OCI-LY7 (cell line): ENCODE results near the gene NFATC3. TPM values are rescaled to one million over a fixed set of nuclear protein-coding genes. Genes with fewer than 3 reads are reported as not detected.

Experiments
- BruUV-seq: library from RNA; stranded (reverse); fragments of 400-500 nt; replicated peaks from 2 replicates; lab custom pipeline; 2021; lab: Mats Ljungman, UMichigan
- CTCF ChIA-PET: fragments of 300-600 bp; sonication (Branson Sonifier 250); formaldehyde crosslinking; loops from one replicate; lab custom pipeline; 2022; ENCODE audit warnings: antibody characterized with exemption; ENCODE audit not compliant: unreplicated experiment; lab: Charles Lee
- POLR2A ChIA-PET: fragments of 300-600 bp; sonication (Branson Sonifier 250); formaldehyde crosslinking; loops from one replicate; lab custom pipeline; 2022; ENCODE audit warnings: antibody characterized with exemption; lab: Charles Lee
- DNase-seq: peaks from one replicate; pipeline ENCODE4 v3.0.0-alpha.2; 2015; ENCODE audit warnings: low spot score
- H2AFZ ChIP-seq: fragments of 200-600 bp; sonication (generic), shearing (Covaris generic); 2 replicates; pipeline ENCODE4 v1.6.1; 2014; ENCODE audit warnings: mild to moderate bottlenecking, antibody characterized with exemption, low read length, moderate library complexity
- H3K27ac ChIP-seq: fragments of 200-600 bp; sonication (generic); 2 replicates; pipeline ENCODE4 v1.5.1; 2014; ENCODE audit warnings: mixed run types, low read depth, mild to moderate bottlenecking, moderate library complexity, low read length, inconsistent platforms; ENCODE audit not compliant: poor library complexity, severe bottlenecking
- H3K36me3 ChIP-seq: fragments of 200-600 bp; sonication (generic); 2 replicates; pipeline ENCODE4 v1.6.1; 2014; ENCODE audit warnings: mild to moderate bottlenecking, antibody characterized with exemption, low read length, moderate library complexity, mixed read lengths; ENCODE audit not compliant: insufficient read depth
- H3K4me1 ChIP-seq: fragments of 200-600 bp; sonication (generic); 2 replicates; pipeline ENCODE4 v1.5.1; 2014; ENCODE audit warnings: mild to moderate bottlenecking, low read length; ENCODE audit not compliant: insufficient read depth, poor library complexity, severe bottlenecking
- H3K4me2 ChIP-seq: fragments of 200-600 bp; sonication (generic); 2 replicates; pipeline ENCODE4 v1.6.1; 2014; ENCODE audit warnings: mild to moderate bottlenecking, low read length
- H3K4me3 ChIP-seq: fragments of 200-600 bp; sonication (generic); 2 replicates; pipeline ENCODE4 v1.5.1; 2014; ENCODE audit warnings: mild to moderate bottlenecking, low read depth, low read length; ENCODE audit not compliant: poor library complexity, severe bottlenecking
- H3K79me2 ChIP-seq: fragments of 200-600 bp; sonication (generic); 2 replicates; pipeline ENCODE4 v1.6.1; 2016; ENCODE audit warnings: low read depth, mild to moderate bottlenecking, low read length, moderate library complexity, mixed read lengths; ENCODE audit not compliant: insufficient read depth
- H3K9me2 ChIP-seq: fragments of 200-600 bp; sonication (generic); 2 replicates; pipeline ENCODE4 v1.6.1; 2016; ENCODE audit warnings: mild to moderate bottlenecking, low read length, mixed read lengths; ENCODE audit not compliant: insufficient read depth
- H3K9me3 ChIP-seq: fragments of 200-600 bp; sonication (generic); 2 replicates; pipeline ENCODE4 v1.6.1; 2014; ENCODE audit warnings: mild to moderate bottlenecking, mixed run types, low read length, mixed read lengths
- H4K20me1 ChIP-seq: fragments of 200-600 bp; sonication (generic); 2 replicates; pipeline ENCODE4 v1.6.1; 2014; ENCODE audit warnings: mild to moderate bottlenecking, antibody characterized with exemption, low read length, moderate library complexity, mixed read lengths; ENCODE audit not compliant: insufficient read depth
- EZH2phosphoT487 ChIP-seq: fragments of 200-600 bp; sonication (generic); IDR thresholded peaks from 2 replicates; pipeline ENCODE4 v1.6.1; 2018; ENCODE audit warnings: low read depth, borderline replicate concordance, mild to moderate bottlenecking, mixed run types, antibody characterized with exemption, low read length, moderate library complexity, mixed read lengths
- intact Hi-C: fragments of 100-400 bp; cut with micrococcal nuclease; formaldehyde crosslinking; loops from one replicate; pipeline ENCODE4 v1.10.0; 2022; ENCODE audit not compliant: unreplicated experiment
- total RNA-seq, 2 experiments: library from RNA; depleted of rRNA in 1 of 2; stranded (reverse); fragments of >200 nt in 1 of 2; shearing (Covaris generic) in 1 of 2; gene quantifications; 2 replicates each; pipeline ENCODE4 v1.2.3, GENCODE V29; 2014 to 2022
- TF ChIP-seq, protein P1 (sequence below): fragments of 200-600 bp; sonication (generic); conservative IDR thresholded peaks from 2 replicates; pipeline ENCODE4 v1.5.1; 2014; ENCODE audit warnings: mild to moderate bottlenecking, antibody characterized with exemption, low read length, moderate library complexity, mixed read lengths

NFATC3 gene
- total RNA-seq, 2 experiments from 2014 or later: 73.4 to 76.0 TPM

DNA sequence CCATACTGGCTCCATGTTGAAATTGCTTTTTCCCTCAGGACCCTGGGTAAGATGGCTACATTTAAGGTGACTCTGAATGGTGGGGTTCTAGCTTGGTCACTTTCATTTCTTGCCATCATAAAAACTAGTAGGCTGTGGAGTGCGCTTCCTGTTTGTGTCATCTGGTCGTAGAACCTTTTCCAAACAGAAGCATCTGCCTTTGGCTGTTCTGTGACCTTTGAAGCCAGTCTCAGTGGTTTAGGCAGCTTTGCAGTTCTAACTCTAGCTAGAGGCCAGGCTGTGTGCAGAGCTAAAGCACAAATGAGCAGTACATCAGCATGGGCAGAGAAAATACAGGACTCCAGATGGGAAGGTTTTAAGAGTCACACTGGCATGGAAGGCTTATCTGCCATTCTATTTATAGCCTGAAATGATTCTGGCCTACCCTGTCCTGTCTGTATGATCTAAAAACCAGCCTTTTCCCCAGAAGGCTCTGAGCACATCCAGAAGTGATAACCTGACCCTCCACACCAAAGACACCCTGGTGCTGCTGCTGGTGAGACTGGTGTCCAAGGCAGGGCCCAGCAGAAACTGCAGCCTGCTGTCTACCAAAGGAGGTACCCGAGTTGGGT is 142.1 kb downstream of the NFATC3 start:
- POLR2A ChIA-PET: interaction anchor here (0.6 to 1.6 kb wide), 3 partner anchors 15 to 157 kb away, joined by 3 to 6 read pairs (median 4); no protein-coding TSS in a partner anchor
- DNase-seq: peak; percentile 72
- Histone ChIP-seq H3K4me1 (peaks cover 32% of the 10 kb centered on the region), H3K79me2 (no peaks in the 10 kb centered on the region), H3K9me2 (no peaks in the 10 kb centered on the region), H3K27ac (peak overlapping the region; percentile 43), H3K4me3 (no peak overlapping the region), H4K20me1 (no peaks in the 10 kb centered on the region), H3K9me3 (no peaks in the 10 kb centered on the region), H3K36me3 (peaks cover 38% of the 10 kb centered on the region; the same call in 1 of the 2 replicates), H2AFZ (no peak overlapping the region), H3K4me2 (peak overlapping the region; percentile 2)
- TF ChIP-seq EZH2phosphoT487: no peak
- TF ChIP-seq, protein P1, sequence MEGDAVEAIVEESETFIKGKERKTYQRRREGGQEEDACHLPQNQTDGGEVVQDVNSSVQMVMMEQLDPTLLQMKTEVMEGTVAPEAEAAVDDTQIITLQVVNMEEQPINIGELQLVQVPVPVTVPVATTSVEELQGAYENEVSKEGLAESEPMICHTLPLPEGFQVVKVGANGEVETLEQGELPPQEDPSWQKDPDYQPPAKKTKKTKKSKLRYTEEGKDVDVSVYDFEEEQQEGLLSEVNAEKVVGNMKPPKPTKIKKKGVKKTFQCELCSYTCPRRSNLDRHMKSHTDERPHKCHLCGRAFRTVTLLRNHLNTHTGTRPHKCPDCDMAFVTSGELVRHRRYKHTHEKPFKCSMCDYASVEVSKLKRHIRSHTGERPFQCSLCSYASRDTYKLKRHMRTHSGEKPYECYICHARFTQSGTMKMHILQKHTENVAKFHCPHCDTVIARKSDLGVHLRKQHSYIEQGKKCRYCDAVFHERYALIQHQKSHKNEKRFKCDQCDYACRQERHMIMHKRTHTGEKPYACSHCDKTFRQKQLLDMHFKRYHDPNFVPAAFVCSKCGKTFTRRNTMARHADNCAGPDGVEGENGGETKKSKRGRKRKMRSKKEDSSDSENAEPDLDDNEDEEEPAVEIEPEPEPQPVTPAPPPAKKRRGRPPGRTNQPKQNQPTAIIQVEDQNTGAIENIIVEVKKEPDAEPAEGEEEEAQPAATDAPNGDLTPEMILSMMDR: no peak
- CTCF ChIA-PET: interaction anchor here (1.5 kb wide), 1 partner anchor 134 kb away, joined by 8 read pairs; no protein-coding TSS in a partner anchor
- intact Hi-C loops: no loop called here
- no TSS peak for BruUV-seq

GRCh38 chr16:68227850-68228553 is 142.8 kb downstream of the NFATC3 start:
- no peak for DNase-seq
- Histone ChIP-seq H3K9me3 (no peaks in the 10 kb centered on the region), H3K79me2 (no peaks in the 10 kb centered on the region), H3K36me3 (peaks cover 32% of the 10 kb centered on the region; the same call in 1 of the 2 replicates), H3K9me2 (no peaks in the 10 kb centered on the region), H3K27ac (peak overlapping the region; percentile 43), H3K4me1 (peaks cover 32% of the 10 kb centered on the region), H3K4me3 (no peak overlapping the region), H2AFZ (no peak overlapping the region), H4K20me1 (no peaks in the 10 kb centered on the region), H3K4me2 (peak overlapping the region; percentile 2; the same call in 1 of the 2 replicates)
- CTCF ChIA-PET: interaction anchor here (1.5 kb wide), 1 partner anchor 135 kb away, joined by 8 read pairs; no protein-coding TSS in a partner anchor
- intact Hi-C loops: no loop called here
- POLR2A ChIA-PET: interaction anchor here (0.8 to 1.6 kb wide), 4 partner anchors 143 to 157 kb away, joined by 3 to 9 read pairs (median 4); no protein-coding TSS in a partner anchor
- BruUV-seq: no TSS peak
- TF ChIP-seq, protein P1: no peak
- no peak for TF ChIP-seq EZH2phosphoT487
